Sigmoid colon (tissue), 7 donors: ENCODE results near the gene ACAT2. TPM values are rescaled to one million over a fixed set of nuclear protein-coding genes. Genes with fewer than 3 reads are reported as not detected.

Experiments used
- DNase-seq: peaks from one replicate; pipeline ENCODE4 v3.0.0-alpha.2; 2019
- H3K27ac ChIP-seq, 4 donors: fragments of 200-600 bp; sonication (generic); one replicate each; pipeline ENCODE4 v1.5.1; 2016 to 2019; ENCODE audit warnings: mild to moderate bottlenecking in 1 of 4
- H3K27me3 ChIP-seq, 3 donors: fragments of 200-600 bp; sonication (generic); one replicate each; pipeline ENCODE4 v1.5.1; 2019; ENCODE audit warnings: mild to moderate bottlenecking in 1 of 3
- H3K36me3 ChIP-seq, 4 donors: fragments of 200-600 bp; sonication (generic); one replicate each; pipeline ENCODE4 v1.5.1; 2016 to 2019
- H3K4me1 ChIP-seq, 4 donors: fragments of 200-600 bp; sonication (generic); one replicate each; pipeline ENCODE4 v1.5.1; 2017 to 2019
- H3K4me3 ChIP-seq, 4 donors: fragments of 200-600 bp; sonication (generic); one replicate each; pipeline ENCODE4 v1.5.1; 2017 to 2019; ENCODE audit warnings: mild to moderate bottlenecking in 2 of 4, moderate library complexity in 1 of 4
- H3K9me3 ChIP-seq, 4 donors: fragments of 200-600 bp in 3 of 4; sonication (generic) in 3 of 4; one replicate each; pipeline versions ENCODE4 v1.5.1 to v1.6.1; 2013 to 2019
- CTCF ChIP-seq, 4 experiments: fragments of 450-650 bp in 3 of 4; fragments of 200-600 bp in 1 of 4; IDR thresholded peaks; one replicate each; pipeline ENCODE4 v1.5.1; 2016 to 2019; ENCODE audit warnings: antibody characterized with exemption in 4 of 4, mild to moderate bottlenecking in 3 of 4, moderate library complexity in 2 of 4
- EP300 ChIP-seq, 4 donors: sonication (generic); formaldehyde crosslinking; IDR thresholded peaks; one replicate each; pipeline ENCODE4 v1.6.1; 2017; ENCODE audit warnings: antibody characterized with exemption in 4 of 4
- POLR2A ChIP-seq, 2 donors: fragments of 450-650 bp; IDR thresholded peaks; one replicate each; pipeline ENCODE4 v1.6.1; 2016; ENCODE audit warnings: antibody characterized with exemption in 2 of 2, mild to moderate bottlenecking in 2 of 2, moderate library complexity in 2 of 2
- POLR2AphosphoS5 ChIP-seq, 4 donors: sonication (generic); formaldehyde crosslinking; IDR thresholded peaks; one replicate each; pipeline ENCODE4 v1.6.1; 2017; ENCODE audit warnings: antibody characterized with exemption in 4 of 4
- WGBS, 2 donors: extraction: QIAGEN DNeasy Blood & Tissue Kit; methylation state at CpG; one replicate each; pipeline ENCODE4 v1.1.7; 2013; 5-methylcytosine and 5-hydroxymethylcytosine counted together
- intact Hi-C: fragments of 100-400 bp; cut with DNase I; formaldehyde crosslinking; loops from one replicate; pipeline ENCODE4 v1.15.1; 2023
- polyA plus RNA-seq, 3 donors: library from polyadenylated mRNA; stranded (reverse); fragments of 200-250 nt; gene quantifications; one replicate each; pipeline ENCODE4 v1.2.3, GENCODE V29; 2013
- total RNA-seq, 4 donors: library from RNA; depleted of rRNA; stranded (reverse); fragments of >200 nt; gene quantifications; one replicate each; pipeline ENCODE4 v1.1.0, GENCODE V29; 2016
- donor health status: healthy with polysubstance abuse.
- donor health status: Bipolar disorder and iron deficiency.
- donor health status: healthy.

ACAT2 gene
- total and polyA plus RNA-seq, 7 donors: 4.1 to 85.1 (median 12.1) TPM

- intact Hi-C loops: no loop called here
Measured at GRCh38 chr6:159769470-159769869, 7.6 kb downstream of the ACAT2 start.

GRCh38 chr6:159772196-159772595, 10.4 kb downstream of the ACAT2 start:
- no peak for DNase-seq
- intact Hi-C loops: no loop called here
- Histone ChIP-seq H3K27ac (no peak overlapping the region), H3K4me1 (no peaks in the 10 kb centered on the region), H3K9me3 (no peaks in the 10 kb centered on the region), H3K27me3 (no peaks in the 10 kb centered on the region), H3K4me3 (no peak overlapping the region), H3K36me3 (peaks cover 0 to 56% (median 9%) of the 10 kb centered on the region in 4 donors)
- 0% methylated on average over 1 of the region's 1 CpG for WGBS, 2 donors
- no peak for TF ChIP-seq POLR2AphosphoS5 (IDR thresholded peaks at IDR 0.05)
- no peak for TF ChIP-seq EP300 (IDR thresholded peaks at IDR 0.05)
- TF ChIP-seq POLR2A (IDR thresholded peaks at IDR 0.05): no peak

More at GRCh38 chr6:159769470-159769869, 7.6 kb downstream of the ACAT2 start:
- TF ChIP-seq POLR2A (IDR thresholded peaks at IDR 0.05): no peak
- no peak for TF ChIP-seq CTCF (IDR thresholded peaks at IDR 0.05)
- TF ChIP-seq EP300 (IDR thresholded peaks at IDR 0.05): no peak
- no peak for TF ChIP-seq POLR2AphosphoS5 (IDR thresholded peaks at IDR 0.05)
- Histone ChIP-seq H3K4me3 (no peak overlapping the region), H3K27me3 (no peaks in the 10 kb centered on the region), H3K36me3 (peaks cover 0 to 40% (median 7%) of the 10 kb centered on the region in 4 donors), H3K27ac (no peak overlapping the region), H3K4me1 (no peaks in the 10 kb centered on the region), H3K9me3 (no peaks in the 10 kb centered on the region)
- no peak for DNase-seq

- intact Hi-C loops: no loop called here
- no peak overlapping the region for H3K27ac ChIP-seq
- H3K27me3 ChIP-seq: no peaks in the 10 kb centered on the region
- no peak for DNase-seq
- H3K36me3 ChIP-seq: peaks cover 17 to 80% (median 37%) of the 10 kb centered on the region in 4 donors
- no peaks in the 10 kb centered on the region for H3K9me3 ChIP-seq
- no peak overlapping the region for H3K4me3 ChIP-seq
- 31 to 63% methylated on average over 7 of the region's 7 CpGs for WGBS, 2 donors
- TF ChIP-seq POLR2A (IDR thresholded peaks at IDR 0.05): no peak
- TF ChIP-seq POLR2AphosphoS5 (IDR thresholded peaks at IDR 0.05): no peak
- no peak for TF ChIP-seq CTCF (IDR thresholded peaks at IDR 0.05)
- no peak for TF ChIP-seq EP300 (IDR thresholded peaks at IDR 0.05)
- H3K4me1 ChIP-seq: no peaks in the 10 kb centered on the region
Measured at GRCh38 chr6:159777240-159777904, 15.5 kb downstream of the ACAT2 start.

- Histone ChIP-seq H3K4me1 (no peaks in the 10 kb centered on the region), H3K27ac (no peak overlapping the region), H3K4me3 (no peak overlapping the region), H3K9me3 (no peaks in the 10 kb centered on the region), H3K27me3 (no peaks in the 10 kb centered on the region), H3K36me3 (peaks cover 25 to 87% (median 44%) of the 10 kb centered on the region in 4 donors)
- TF ChIP-seq CTCF (IDR thresholded peaks at IDR 0.05): no peak
- no peak for TF ChIP-seq POLR2AphosphoS5 (IDR thresholded peaks at IDR 0.05)
- no peak for TF ChIP-seq POLR2A (IDR thresholded peaks at IDR 0.05)
- TF ChIP-seq EP300 (IDR thresholded peaks at IDR 0.05): no peak
- DNase-seq: no peak
- 52 to 73% methylated on average over 1 of the region's 1 CpG for WGBS, 2 donors
- intact Hi-C loops: no loop called here
Measured at GRCh38 chr6:159778131-159778530, 16.3 kb downstream of the ACAT2 start.

- H3K27me3 ChIP-seq: no peaks in the 10 kb centered on the region
- 71 to 72% methylated on average over 3 of the region's 3 CpGs for WGBS, 2 donors
- no peak for TF ChIP-seq POLR2AphosphoS5 (IDR thresholded peaks at IDR 0.05)
- no peak for TF ChIP-seq EP300 (IDR thresholded peaks at IDR 0.05)
- no peak for TF ChIP-seq POLR2A (IDR thresholded peaks at IDR 0.05)
- TF ChIP-seq CTCF (IDR thresholded peaks at IDR 0.05): no peak
Measured at GRCh38 chr6:159778542-159779103, 16.8 kb downstream of the ACAT2 start.

More at GRCh38 chr6:159778542-159779103, 16.8 kb downstream of the ACAT2 start:
- peaks cover 25 to 92% (median 48%) of the 10 kb centered on the region in 4 donors for H3K36me3 ChIP-seq
- DNase-seq: no peak
- H3K4me3 ChIP-seq: no peak overlapping the region
- no peaks in the 10 kb centered on the region for H3K9me3 ChIP-seq
- intact Hi-C loops: no loop called here
- H3K27ac ChIP-seq: no peak overlapping the region
- H3K4me1 ChIP-seq: no peaks in the 10 kb centered on the region
